H9 (cell line): ENCODE measurements around the gene MGME1. TPM values are rescaled to one million over a fixed set of nuclear protein-coding genes. Genes with fewer than 3 reads are reported as not detected.

Experiments used
- DNase-seq: peaks from one replicate; pipeline ENCODE4 v3.0.0-alpha.2; 2017
- H2AFZ ChIP-seq: one replicate; pipeline ENCODE4 v1.6.1; 2013; ENCODE audit warnings: mild to moderate bottlenecking, low read length, control low read depth, moderate library complexity
- H2AK5ac ChIP-seq: 2 replicates; pipeline ENCODE4 v1.6.1; 2013; ENCODE audit warnings: low read length, control low read depth, mixed read lengths; ENCODE audit not compliant: insufficient read length
- H2BK120ac ChIP-seq: one replicate; pipeline ENCODE4 v1.6.1; 2013; ENCODE audit warnings: low read depth, mild to moderate bottlenecking, low read length, control low read depth, inconsistent platforms; ENCODE audit not compliant: poor library complexity, severe bottlenecking
- H2BK12ac ChIP-seq: 2 replicates; pipeline ENCODE4 v1.6.1; 2013; ENCODE audit warnings: low read length, control low read depth, mixed read lengths, low read depth; ENCODE audit not compliant: insufficient read length
- H2BK15ac ChIP-seq: 2 replicates; pipeline ENCODE4 v1.6.1; 2013; ENCODE audit warnings: low read depth, low read length, control low read depth
- H2BK20ac ChIP-seq: one replicate; pipeline ENCODE4 v1.6.1; 2013; ENCODE audit warnings: low read depth, mild to moderate bottlenecking, low read length, control low read depth, inconsistent platforms; ENCODE audit not compliant: poor library complexity, severe bottlenecking
- H2BK5ac ChIP-seq: 2 replicates; pipeline ENCODE4 v1.6.1; 2013; ENCODE audit warnings: low read length, control low read depth, mixed read lengths; ENCODE audit not compliant: insufficient read length
- H3K14ac ChIP-seq: 2 replicates; pipeline ENCODE4 v1.6.1; 2013; ENCODE audit warnings: low read length, control low read depth; ENCODE audit not compliant: insufficient read depth
- H3K18ac ChIP-seq: 2 replicates; pipeline ENCODE4 v1.6.1; 2013; ENCODE audit warnings: low read depth, mild to moderate bottlenecking, mixed read lengths, low read length, control low read depth; ENCODE audit not compliant: insufficient read length
- H3K23ac ChIP-seq: 2 replicates; pipeline ENCODE4 v1.6.1; 2013; ENCODE audit warnings: low read length, control low read depth, mixed read lengths, low read depth; ENCODE audit not compliant: insufficient read length
- H3K23me2 ChIP-seq: 2 replicates; pipeline ENCODE4 v1.6.1; 2013; ENCODE audit warnings: low read depth, mild to moderate bottlenecking, mixed read lengths, low read length, control low read depth; ENCODE audit not compliant: insufficient read length, poor library complexity, severe bottlenecking
- H3K27ac ChIP-seq: 2 replicates; pipeline ENCODE4 v1.5.1; 2013; ENCODE audit warnings: low read length, control low read depth, mixed read lengths, low read depth; ENCODE audit not compliant: insufficient read length
- H3K27me3 ChIP-seq: 2 replicates; pipeline ENCODE4 v1.6.1; 2013; ENCODE audit warnings: low read length, control low read depth, inconsistent platforms; ENCODE audit not compliant: insufficient read depth
- H3K4ac ChIP-seq: 2 replicates; pipeline ENCODE4 v1.6.1; 2013; ENCODE audit warnings: low read depth, mild to moderate bottlenecking, control low read depth, inconsistent platforms, low read length, moderate library complexity
- H3K4me1 ChIP-seq: 2 replicates; pipeline ENCODE4 v1.6.1; 2013; ENCODE audit warnings: low read length, control low read depth, inconsistent platforms; ENCODE audit not compliant: insufficient read depth
- H3K4me2 ChIP-seq: 2 replicates; pipeline ENCODE4 v1.6.1; 2013; ENCODE audit warnings: low read length, control low read depth, mixed read lengths; ENCODE audit not compliant: insufficient read length, insufficient read depth
- H3K56ac ChIP-seq: 2 replicates; pipeline ENCODE4 v1.6.1; 2013; ENCODE audit warnings: low read depth, mild to moderate bottlenecking, mixed read lengths, low read length, control low read depth; ENCODE audit not compliant: insufficient read length
- H3K79me1 ChIP-seq: 2 replicates; pipeline ENCODE4 v1.6.1; 2013; ENCODE audit warnings: low read depth, mild to moderate bottlenecking, moderate library complexity, low read length, control low read depth, inconsistent platforms; ENCODE audit not compliant: insufficient read depth, poor library complexity, severe bottlenecking
- H3K79me2 ChIP-seq: 2 replicates; pipeline ENCODE4 v1.6.1; 2013; ENCODE audit warnings: low read length, control low read depth, inconsistent platforms; ENCODE audit not compliant: insufficient read depth
- H3K9ac ChIP-seq: 2 replicates; pipeline ENCODE4 v1.6.1; 2013; ENCODE audit warnings: low read length, control low read depth, mixed read lengths; ENCODE audit not compliant: insufficient read length; ENCODE audit errors: extremely low read depth
- H3K9me3 ChIP-seq: one replicate; pipeline ENCODE4 v1.6.1; 2013; ENCODE audit warnings: low read depth, low read length, inconsistent platforms; ENCODE audit not compliant: control insufficient read depth
- H3T11ph ChIP-seq: one replicate; pipeline ENCODE4 v1.6.1; 2013; ENCODE audit warnings: mild to moderate bottlenecking, low read length, control low read depth, inconsistent platforms
- H4K20me1 ChIP-seq: one replicate; pipeline ENCODE4 v1.6.1; 2013; ENCODE audit not compliant: control insufficient read depth, insufficient read length, insufficient read depth
- H4K5ac ChIP-seq: 2 replicates; pipeline ENCODE4 v1.6.1; 2013; ENCODE audit warnings: low read depth, mild to moderate bottlenecking, mixed read lengths, low read length, control low read depth; ENCODE audit not compliant: insufficient read length
- H4K8ac ChIP-seq: replicated peaks from 2 replicates; pipeline ENCODE4 v1.6.1; 2013; ENCODE audit warnings: low read length, control low read depth, mixed read lengths, low read depth; ENCODE audit not compliant: insufficient read length
- H4K91ac ChIP-seq: 2 replicates; pipeline ENCODE4 v1.6.1; 2013; ENCODE audit warnings: low read depth, mild to moderate bottlenecking, moderate library complexity, mixed read lengths, low read length, control low read depth; ENCODE audit not compliant: insufficient read length
- H3K27ac Mint-ChIP-seq, 3 experiments: 2 replicates in 2 of 3; 3 replicates in 1 of 3; pipeline ENCODE4 v1.8.0; 2020 to 2021; ENCODE audit warnings: mixed read lengths in 3 of 3, mild to moderate bottlenecking in 1 of 3, moderate library complexity in 1 of 3
- H3K27me3 Mint-ChIP-seq: 2 replicates; pipeline ENCODE4 v1.8.0; 2021; ENCODE audit warnings: low read depth, mild to moderate bottlenecking, moderate library complexity, mixed read lengths
- H3K36me3 Mint-ChIP-seq, 3 experiments: 2 replicates in 2 of 3; 3 replicates in 1 of 3; pipeline ENCODE4 v1.8.0; 2020 to 2021; ENCODE audit warnings: low read depth in 3 of 3, mixed read lengths in 3 of 3; ENCODE audit not compliant: insufficient read depth in 1 of 3
- H3K4me1 Mint-ChIP-seq, 2 experiments: 2 replicates each; pipeline ENCODE4 v1.8.0; 2020; ENCODE audit warnings: mixed read lengths in 2 of 2
- H3K4me3 Mint-ChIP-seq, 2 experiments: 2 replicates in 1 of 2; 3 replicates in 1 of 2; pipeline ENCODE4 v1.8.0; 2020 to 2021; ENCODE audit warnings: mild to moderate bottlenecking in 2 of 2, mixed read lengths in 2 of 2, moderate library complexity in 1 of 2
- H3K9me3 Mint-ChIP-seq, 2 experiments: 2 replicates in 1 of 2; 3 replicates in 1 of 2; pipeline ENCODE4 v1.8.0; 2020; ENCODE audit warnings: mild to moderate bottlenecking in 2 of 2, mixed read lengths in 2 of 2, moderate library complexity in 1 of 2
- WGBS: extraction: QIAGEN DNeasy Blood & Tissue Kit; methylation state at CpG from one replicate; pipeline ENCODE4 v1.1.7; 2013; ENCODE audit warnings: missing lambda C conversion rate, low lambda C conversion rate, mixed read lengths; ENCODE audit not compliant: insufficient read length; ENCODE audit errors: extremely low coverage; 5-methylcytosine and 5-hydroxymethylcytosine counted together
- total RNA-seq: library from RNA; stranded (reverse); gene quantifications from 2 replicates; pipeline ENCODE4 v1.2.1, GENCODE V29; 2021
- TF ChIP-seq, protein P1 (sequence below): fragments of 200-600 bp; sonication (generic); conservative IDR thresholded peaks from 3 replicates; pipeline ENCODE4 v1.8.0; 2021; ENCODE audit warnings: antibody characterized with exemption, mild to moderate bottlenecking

Gene MGME1
- total RNA-seq, 1 experiment from 2014 or later, result 48.9 TPM

DNA sequence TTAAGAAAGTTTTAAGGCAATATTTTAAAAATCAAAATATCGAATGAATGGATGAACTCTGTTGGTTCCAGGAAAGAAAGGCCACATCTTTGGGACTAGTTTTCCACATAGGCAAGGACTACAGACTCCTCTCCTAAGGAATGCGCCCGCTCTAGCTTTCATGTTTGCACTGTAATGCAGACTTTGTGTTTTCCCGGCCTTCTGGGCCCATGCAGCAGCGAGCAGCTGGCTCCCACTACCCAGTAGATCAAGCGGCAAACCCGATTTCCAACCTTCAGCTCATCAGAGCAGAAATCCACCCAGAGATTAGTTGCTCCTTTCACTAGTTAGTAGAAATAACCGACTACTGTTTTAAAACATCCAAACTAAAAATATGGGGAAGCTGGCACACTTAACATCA, 61.2 kb downstream of the MGME1 start:
- Histone ChIP-seq H4K91ac (no peak overlapping the region), H2BK20ac (no peak overlapping the region), H3K9ac (no peak overlapping the region), H2AFZ (no peak overlapping the region), H3K56ac (no peak overlapping the region), H3K4me2 (no peak overlapping the region), H4K8ac (no peak overlapping the region), H3K4me1 (no peaks in the 10 kb centered on the region), H2BK15ac (no peak overlapping the region), H2BK120ac (no peak overlapping the region), H3K14ac (no peak overlapping the region), H3K4ac (no peak overlapping the region), H3K27ac (no peak overlapping the region), H3K79me1 (no peaks in the 10 kb centered on the region), H2BK5ac (no peak overlapping the region), H3K9me3 (no peaks in the 10 kb centered on the region), H3T11ph (no peak overlapping the region), H2BK12ac (no peak overlapping the region), H3K79me2 (no peaks in the 10 kb centered on the region), H3K23me2 (no peaks in the 10 kb centered on the region), H3K18ac (no peak overlapping the region), H3K23ac (no peak overlapping the region), H4K5ac (no peak overlapping the region), H2AK5ac (no peak overlapping the region), H4K20me1 (no peaks in the 10 kb centered on the region), H3K27me3 (no peaks in the 10 kb centered on the region)
- Mint-ChIP-seq H3K4me3 (no peak overlapping the region), H3K36me3 (peaks cover 2 to 10% (median 3%) of the 10 kb centered on the region in 3 experiments; a peak in 5 of 7 replicates), H3K27me3 (no peaks in the 10 kb centered on the region; the same call in 1 of the 2 replicates), H3K4me1 (peaks cover 8 to 27% of the 10 kb centered on the region in 2 experiments), H3K9me3 (no peaks in the 10 kb centered on the region), H3K27ac (peak overlapping the region in 2 of 3 experiments; percentile 25 to 86; a peak in 4 of 7 replicates)
- no CpG with 5 or more reads among the region's 8 CpGs for WGBS
- DNase-seq, result no peak
- TF ChIP-seq, protein P1, sequence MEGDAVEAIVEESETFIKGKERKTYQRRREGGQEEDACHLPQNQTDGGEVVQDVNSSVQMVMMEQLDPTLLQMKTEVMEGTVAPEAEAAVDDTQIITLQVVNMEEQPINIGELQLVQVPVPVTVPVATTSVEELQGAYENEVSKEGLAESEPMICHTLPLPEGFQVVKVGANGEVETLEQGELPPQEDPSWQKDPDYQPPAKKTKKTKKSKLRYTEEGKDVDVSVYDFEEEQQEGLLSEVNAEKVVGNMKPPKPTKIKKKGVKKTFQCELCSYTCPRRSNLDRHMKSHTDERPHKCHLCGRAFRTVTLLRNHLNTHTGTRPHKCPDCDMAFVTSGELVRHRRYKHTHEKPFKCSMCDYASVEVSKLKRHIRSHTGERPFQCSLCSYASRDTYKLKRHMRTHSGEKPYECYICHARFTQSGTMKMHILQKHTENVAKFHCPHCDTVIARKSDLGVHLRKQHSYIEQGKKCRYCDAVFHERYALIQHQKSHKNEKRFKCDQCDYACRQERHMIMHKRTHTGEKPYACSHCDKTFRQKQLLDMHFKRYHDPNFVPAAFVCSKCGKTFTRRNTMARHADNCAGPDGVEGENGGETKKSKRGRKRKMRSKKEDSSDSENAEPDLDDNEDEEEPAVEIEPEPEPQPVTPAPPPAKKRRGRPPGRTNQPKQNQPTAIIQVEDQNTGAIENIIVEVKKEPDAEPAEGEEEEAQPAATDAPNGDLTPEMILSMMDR, result no peak
